Measurements from ENCODE around the gene MRAP.

- no peak for TF ChIP-seq EZH2phosphoT487 (conservative IDR thresholded peaks at IDR 0.05; ENCODE audit: low read length)
- TF ChIP-seq, protein P1, sequence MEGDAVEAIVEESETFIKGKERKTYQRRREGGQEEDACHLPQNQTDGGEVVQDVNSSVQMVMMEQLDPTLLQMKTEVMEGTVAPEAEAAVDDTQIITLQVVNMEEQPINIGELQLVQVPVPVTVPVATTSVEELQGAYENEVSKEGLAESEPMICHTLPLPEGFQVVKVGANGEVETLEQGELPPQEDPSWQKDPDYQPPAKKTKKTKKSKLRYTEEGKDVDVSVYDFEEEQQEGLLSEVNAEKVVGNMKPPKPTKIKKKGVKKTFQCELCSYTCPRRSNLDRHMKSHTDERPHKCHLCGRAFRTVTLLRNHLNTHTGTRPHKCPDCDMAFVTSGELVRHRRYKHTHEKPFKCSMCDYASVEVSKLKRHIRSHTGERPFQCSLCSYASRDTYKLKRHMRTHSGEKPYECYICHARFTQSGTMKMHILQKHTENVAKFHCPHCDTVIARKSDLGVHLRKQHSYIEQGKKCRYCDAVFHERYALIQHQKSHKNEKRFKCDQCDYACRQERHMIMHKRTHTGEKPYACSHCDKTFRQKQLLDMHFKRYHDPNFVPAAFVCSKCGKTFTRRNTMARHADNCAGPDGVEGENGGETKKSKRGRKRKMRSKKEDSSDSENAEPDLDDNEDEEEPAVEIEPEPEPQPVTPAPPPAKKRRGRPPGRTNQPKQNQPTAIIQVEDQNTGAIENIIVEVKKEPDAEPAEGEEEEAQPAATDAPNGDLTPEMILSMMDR (IDR thresholded peaks at IDR 0.05; ENCODE audit: insufficient read depth, low read length, poor library complexity, severe bottlenecking), result no peak
These were observed at the start of gene MRAP for GRCh38 chr21:32298658-32299081.

Measured in SU-DHL-6 (cell line).